NCI-H1092 treated with DMSO at 0.1 percent for 48 hours (cell line): ENCODE data around the gene SNRPD3.

ENCODE experiments used
- DNase-seq: peaks from one replicate; lab custom pipeline; 2025; lab: John Stamatoyannopoulos, UW

The SNRPD3 gene

DNA sequence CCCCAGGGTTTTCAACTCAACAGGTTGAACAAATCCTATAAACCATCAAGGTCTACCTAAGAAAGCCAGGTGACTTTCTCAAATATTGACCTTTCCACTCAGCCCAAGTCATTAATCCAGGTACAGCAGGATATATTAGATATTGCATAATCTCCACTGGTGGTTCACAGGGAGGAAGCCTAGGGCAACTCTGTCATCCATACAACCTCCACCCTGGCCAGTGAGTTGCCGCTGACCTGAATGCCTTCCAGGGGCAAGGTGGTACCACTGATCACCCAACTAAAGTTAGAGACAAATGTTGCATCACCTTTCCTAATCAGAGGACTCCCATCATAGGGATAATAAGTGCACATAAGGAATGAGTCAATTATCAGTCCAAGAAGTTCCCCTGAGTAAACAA is 23.7 kb upstream of the SNRPD3 start:
- no peak for DNase-seq

- no peak for DNase-seq
Observed at GRCh38 chr22:24535348-24535747, 20.5 kb upstream of the SNRPD3 start.

DNA sequence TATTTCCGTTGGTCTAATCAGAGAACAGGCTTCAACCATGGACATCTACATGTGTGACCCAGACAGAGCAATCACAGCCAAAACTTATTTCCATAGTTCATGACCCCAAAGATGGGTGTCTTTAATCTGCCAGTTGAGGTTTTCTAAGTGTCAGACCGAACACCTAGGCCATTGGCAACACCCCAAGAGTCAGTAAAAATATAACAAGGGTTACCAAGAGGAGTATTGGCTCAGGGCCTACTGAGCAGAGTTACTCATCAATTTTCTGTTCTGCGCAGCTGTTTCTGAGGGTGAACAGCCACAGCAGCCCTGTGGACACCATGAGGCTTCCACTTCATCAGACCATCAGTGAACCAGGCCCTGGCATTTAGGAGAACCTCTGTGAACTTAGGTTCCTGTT is 19.7 kb upstream of the SNRPD3 start:
- no peak for DNase-seq

DNA sequence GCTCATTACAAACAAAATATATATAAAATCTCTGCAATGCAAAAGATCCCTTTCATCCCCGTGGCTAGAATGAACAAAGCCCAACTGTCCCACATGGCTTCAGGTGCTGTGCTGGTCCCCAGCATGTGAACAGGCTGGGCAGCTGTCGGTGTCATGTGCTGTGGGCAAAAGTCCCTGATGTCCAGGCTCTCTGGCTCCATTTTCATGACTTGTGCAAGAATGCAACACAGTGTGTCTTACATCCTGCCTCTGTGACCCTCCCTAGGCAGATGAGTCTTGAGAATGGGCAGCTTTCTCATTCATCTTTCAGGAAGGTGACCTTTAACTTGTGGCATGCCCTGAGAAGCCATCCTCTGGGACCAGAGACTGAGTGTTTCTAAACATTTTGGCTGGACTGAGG is 15.3 kb upstream of the SNRPD3 start:
- DNase-seq, result no peak

DNA sequence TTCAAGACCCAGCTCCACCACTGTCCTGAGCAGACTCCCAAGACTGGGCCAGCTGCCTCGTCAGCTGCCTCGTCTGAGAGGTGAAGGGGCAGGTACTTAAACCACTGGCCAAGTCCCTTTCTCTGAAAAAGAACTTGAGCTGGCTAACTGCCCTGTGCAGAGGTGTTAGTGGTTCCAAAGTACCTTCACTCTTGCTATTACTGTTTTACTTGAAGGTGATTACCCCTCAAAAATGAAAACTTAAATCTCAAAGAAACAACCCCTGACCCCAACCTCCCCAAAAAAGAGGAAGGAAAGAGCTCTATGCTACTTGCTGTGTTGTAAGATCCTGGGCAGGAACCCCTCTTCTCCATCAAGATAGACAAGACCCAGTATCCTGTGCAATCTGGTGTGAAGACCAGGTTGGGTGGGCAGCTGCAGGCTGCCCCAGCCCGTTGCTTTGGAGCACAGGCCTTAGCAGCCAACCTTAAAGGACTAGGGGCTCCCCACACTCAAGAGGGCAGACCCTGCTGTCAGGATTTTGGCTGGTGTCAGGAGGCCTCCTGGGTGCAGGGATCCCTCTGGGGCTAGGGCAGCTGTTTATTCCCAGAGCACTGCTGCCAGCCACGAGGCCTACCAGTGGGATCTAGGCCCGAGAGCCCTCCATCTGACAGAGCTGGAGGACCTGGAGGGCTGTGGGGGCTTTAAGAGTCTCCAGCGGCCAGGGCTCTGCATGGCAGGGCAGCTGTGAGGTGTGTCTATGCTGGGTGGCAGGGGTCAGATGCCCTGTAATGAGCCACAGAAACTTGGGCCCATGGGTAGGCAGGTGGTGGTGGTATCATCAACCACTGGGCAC is 13.9 kb upstream of the SNRPD3 start:
- DNase-seq, result no peak

GRCh38 chr22:24542641-24543040 is 13.2 kb upstream of the SNRPD3 start:
- no peak for DNase-seq

DNA sequence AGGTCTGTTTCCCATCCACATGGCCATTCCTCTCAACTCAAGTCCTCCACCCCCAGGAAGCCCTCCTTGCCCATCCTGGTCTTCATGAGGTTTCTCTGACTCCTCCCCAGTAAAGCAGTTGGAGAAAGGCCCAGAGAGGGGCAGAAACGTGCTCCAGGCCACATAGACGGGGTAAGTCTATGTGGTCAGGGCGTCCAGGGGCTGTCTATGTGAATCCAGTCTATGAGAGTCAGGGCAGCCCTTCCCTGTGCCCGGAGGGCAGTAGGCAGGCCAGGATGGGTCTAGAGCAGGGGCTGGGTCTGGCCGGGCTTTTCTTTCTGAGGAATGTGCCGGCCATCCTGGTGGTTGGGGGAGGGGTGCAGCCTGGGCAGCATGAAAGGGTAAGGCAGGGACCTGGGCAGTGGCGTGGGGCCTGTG is 12.6 kb upstream of the SNRPD3 start:
- DNase-seq, result no peak

GRCh38 chr22:24543679-24544243 is 12.0 kb upstream of the SNRPD3 start:
- DNase-seq, result no peak

DNA sequence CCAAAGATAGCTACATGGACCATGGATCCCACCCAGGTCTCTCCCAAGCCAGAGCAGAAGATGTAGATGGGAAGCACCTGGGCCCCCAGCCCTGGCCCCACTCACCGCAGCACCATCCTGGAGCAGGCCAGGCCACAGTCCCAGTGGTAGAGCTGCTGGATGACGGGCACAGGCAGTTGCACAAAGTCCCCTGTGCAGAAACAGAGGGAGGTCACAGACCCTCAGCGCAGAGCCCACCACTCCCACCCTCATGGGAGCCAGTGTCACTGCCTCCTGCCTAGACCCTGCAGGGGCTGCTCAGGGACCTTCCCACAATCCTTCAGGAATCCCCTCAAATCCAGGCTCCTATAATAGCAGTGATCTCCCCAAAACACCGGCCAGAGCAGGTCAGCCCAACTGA is 7.0 kb upstream of the SNRPD3 start:
- no peak for DNase-seq

DNA sequence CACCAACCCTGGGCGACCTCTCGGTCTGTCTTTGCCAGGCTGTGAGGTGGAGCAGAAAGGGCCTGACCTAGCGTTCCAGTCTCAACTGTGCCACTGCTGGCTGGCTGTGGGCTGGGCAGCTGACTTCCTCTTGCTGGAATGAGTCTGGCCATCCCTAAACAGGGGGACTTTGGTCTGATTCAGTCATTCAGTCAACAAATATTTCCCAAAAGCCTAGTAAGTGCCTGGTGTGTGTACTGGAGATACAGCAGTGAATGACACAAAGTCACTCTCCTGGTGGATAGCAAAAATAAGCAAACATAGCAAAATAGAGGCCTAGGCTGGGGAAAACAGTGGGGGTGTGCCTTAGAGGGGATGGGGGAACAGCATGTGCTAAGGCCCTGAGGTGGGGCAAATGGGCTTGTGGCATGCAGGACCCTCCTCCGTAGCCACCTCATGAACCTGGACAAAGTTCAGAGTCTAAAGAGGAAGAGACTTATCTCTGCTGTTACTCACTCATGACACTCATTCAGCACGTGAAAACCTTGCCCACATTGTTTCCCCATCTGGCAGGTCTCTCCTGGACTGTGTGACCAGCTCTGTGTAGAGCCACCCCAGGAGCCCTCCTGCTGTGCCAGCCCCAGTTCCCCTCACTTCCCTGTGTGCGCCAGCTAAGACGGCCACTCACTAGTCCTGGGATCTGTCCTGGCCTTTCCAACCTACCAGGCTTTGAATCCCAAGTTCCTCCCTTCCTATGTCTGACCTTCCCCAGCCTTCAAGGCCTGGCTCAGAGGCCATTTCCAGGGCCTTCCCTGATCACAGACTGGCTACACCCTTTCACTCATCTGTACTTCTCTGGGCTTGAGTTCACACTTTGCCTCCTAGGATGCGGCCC is 5.5 kb upstream of the SNRPD3 start:
- DNase-seq, result no peak

DNA sequence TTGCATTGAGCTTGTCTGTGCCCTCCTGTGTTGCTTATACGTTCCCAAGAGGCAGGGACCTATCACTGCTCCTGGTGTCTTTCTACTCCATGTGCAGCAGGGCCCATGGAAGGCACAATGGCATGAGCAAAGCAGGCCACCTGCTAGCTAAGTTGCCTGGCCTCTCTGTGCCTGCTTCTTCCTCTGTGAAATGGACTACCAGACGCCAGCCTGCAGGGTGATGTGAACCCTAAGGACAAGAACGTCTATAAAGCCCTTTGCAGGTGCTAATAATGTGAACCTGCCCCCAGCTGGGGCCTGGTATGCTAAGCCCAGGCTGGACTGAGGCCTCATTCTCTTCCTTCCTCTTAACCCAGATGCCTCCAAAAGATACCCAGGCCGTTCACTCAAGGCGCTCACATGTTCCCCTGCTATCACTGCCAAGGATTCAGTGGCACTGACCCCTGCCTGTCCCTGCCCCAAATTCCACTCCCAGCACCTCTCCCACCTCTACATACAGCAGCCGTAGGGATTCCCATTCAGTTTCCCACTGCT is 4.8 kb upstream of the SNRPD3 start:
- no peak for DNase-seq

GRCh38 chr22:24552503-24553286 is 3.1 kb upstream of the SNRPD3 start:
- peak; percentile 28 for DNase-seq

- peak; percentile 23 for DNase-seq
Observed at GRCh38 chr22:24553597-24554312, 2.0 kb upstream of the SNRPD3 start.

DNA sequence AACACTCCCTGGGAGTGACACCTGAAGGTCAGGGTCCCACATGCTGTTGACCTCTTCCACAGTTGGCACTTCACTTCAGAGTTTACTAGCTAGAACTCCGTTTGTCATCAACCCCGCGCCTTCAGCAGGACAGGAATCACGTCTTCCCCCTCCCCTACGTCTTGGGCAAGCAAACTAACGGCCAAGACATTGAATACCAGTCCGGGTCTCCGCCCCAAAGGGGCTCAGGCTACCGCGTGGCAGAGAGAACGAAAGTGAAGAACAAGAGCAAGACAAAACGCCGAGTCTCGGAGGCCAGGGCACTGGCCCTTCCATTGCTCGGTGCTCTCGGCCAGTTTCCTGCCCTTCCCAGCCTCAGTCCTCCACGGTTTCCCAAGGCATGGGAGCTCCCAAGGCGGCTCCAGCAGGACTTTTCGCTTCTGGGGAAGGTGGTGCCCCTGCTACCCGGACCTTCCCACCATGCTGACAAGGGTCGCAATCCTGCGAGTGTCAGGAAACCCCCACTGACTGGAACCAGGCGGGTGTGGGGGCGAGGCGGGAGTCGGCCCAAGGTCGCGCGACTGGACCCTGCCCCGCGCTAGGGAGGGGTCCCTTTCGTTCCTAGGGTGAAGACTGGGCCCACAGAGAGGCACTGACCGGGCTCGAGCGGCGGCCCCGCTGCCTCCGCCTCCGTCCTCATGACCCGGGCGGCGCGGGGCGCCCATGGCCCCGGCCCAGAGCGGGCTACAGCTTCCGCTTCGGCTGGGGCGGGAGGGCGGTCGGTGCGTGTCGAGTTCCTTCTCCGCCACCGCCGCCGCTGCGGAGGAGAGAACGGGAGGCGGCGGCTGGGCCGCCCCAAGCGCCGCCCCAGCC is 1.3 kb upstream of the SNRPD3 start, which contains the start of gene GUCD1:
GUCD1 (minus strand) TSS at position 826 of the 852 bp plus-strand sequence; CDS start at position 679, 147 bp downstream.
- no peak for DNase-seq

GRCh38 chr22:24559471-24559870 is 3.7 kb downstream of the SNRPD3 start:
- no peak for DNase-seq

DNA sequence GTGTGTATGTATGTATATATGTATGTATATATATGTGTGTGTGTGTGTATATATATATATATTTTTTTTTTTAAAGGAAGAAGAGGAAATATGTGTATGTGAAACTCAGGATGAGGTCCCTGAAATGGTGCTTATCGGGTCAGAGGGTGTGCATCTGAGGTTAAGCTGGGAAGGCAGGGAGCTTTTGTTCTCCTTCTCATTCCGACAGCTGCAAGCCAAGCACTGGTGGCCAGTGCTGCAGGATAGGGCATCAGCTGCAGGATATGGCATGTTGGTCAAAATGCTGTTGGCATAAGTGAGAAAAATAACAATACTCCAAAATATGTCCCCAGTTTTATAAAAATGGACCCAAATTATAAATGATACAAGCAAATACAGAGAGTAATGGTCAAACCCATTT is 7.4 kb downstream of the SNRPD3 start:
- no peak for DNase-seq

GRCh38 chr22:24564376-24565058 is 8.7 kb downstream of the SNRPD3 start:
- no peak for DNase-seq

DNA sequence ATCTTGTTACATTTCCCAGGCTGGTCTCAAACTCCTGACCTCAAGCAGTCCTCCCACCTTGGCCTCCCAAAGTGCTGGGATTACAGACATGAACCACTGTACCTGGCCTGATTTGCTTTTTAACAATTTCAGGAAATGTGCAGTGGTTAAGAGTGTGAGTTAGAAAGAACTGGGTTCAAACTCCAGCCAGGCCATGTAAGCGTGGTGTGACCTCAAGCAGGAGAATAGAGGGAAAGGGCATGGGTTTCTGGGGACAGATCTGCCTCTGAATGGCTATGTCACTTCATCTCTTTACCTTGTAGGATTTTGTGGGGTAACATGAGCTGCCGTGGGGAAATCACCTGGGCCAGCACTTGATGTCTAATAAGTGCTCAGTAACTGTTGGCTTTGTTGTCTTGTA is 9.3 kb downstream of the SNRPD3 start:
- no peak for DNase-seq

- DNase-seq, result no peak
Observed at GRCh38 chr22:24566899-24567511, 11.2 kb downstream of the SNRPD3 start.
